DMS 273 treated with DMSO at 0.1 percent for 48 hours (cell line): ENCODE data around the gene CCDC179.

Experiments
- DNase-seq: peaks from one replicate; lab custom pipeline; 2025; lab: John Stamatoyannopoulos, UW

CCDC179 gene

GRCh38 chr11:22860241-22860640 lies at the start of gene CCDC179:
TSS of gene CCDC179 (minus strand) at chr11:22860474. CDS start at chr11:22860421, 53 bp downstream.
- DNase-seq = no peak

- DNase-seq = no peak
These were observed 43.5 kb upstream of the CCDC179 start for GRCh38 chr11:22903782-22904181.

GRCh38 chr11:22901603-22902002 lies 41.3 kb upstream of the CCDC179 start:
- no peak for DNase-seq

DNA sequence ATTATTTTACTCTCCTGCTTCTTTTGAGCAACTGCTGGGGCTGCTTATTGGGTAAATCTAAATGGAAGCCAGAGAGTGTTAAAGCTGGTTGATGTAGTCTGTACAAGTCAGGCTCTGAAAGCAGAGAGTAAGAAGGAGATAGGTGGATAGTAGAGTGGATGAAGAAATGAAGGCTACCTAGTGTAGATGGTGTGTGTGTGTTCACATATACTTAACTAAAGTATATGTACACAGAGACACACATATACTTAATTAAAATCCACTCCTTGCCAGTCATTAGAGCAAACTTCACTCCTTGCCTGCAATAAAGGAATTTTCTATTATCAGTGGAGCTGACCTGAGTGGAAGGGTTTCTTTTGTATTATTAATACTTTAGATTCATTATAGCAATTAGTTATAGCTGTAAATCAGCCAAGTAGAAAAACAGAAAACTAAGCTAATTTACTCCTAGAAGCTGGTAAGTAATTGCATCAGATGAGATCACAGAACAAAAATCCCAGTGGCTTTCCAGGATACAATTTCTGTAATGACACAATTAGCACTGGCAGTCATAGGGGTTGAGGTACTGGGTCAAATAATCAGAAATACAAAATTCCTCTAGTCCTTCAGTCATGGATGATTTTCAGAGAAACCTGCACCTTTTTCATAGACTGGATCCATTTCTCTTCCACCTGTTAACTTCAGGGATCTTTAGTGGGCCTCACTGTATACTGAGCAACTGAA lies 40.7 kb upstream of the CCDC179 start:
- no peak for DNase-seq

- DNase-seq = no peak
These were observed 37.8 kb upstream of the CCDC179 start for GRCh38 chr11:22898036-22898435.

DNA sequence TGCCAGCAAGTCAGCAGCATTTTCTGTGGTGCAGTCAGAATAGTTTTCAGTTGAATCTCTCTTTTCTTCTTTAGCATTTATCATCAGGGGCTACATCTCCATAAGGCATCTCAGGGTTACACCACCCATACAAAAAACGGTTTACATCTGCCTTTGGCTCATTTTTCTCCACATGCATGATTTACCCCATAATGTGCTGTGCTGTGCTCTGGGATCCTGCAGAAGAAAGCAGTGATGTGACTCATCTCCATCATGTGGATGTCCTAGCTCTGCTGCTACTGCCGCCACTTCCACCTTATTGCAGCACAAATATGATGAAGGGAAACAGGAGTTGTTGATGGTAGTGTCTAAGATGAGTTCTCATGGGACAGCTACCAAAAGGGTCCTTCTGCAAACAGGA lies 30.0 kb upstream of the CCDC179 start:
- no peak for DNase-seq

DNA sequence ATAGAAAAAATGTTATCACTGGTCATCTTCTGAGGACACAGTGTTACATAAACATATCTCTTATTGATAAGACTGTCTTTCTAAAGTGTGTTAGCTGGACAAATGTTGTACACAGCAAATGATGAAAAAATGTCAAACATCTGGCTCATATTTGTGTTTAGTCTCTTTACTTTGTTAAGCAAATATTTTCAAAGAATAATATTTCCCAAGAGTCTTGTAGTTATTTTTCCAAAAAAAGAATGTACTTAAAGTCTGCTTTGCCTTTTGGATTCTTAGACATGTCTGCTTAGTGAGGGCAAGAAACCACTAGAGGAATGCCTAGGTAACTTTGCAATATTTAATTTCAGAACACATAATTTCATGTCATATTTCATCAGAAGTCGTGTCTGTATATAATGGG lies 23.9 kb upstream of the CCDC179 start:
- no peak for DNase-seq

DNA sequence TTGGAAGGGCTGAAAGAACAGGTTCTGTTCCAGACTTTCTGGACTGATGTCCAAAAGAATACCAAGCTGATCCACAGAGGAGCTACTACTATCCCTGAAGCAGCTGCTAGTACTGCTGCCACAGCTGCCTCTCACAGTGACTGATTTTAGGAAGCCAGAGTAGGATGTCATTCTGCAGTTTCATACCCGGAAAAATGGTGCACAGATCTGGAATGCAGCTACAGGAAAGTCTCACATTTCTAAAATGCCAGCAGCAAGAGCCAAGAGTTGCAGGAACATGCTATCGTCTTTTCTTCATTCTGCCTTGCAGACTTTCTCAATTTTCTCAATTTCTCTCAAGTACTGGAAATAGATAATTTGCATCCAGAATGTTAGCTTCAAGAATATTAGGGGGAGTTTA lies 19.4 kb upstream of the CCDC179 start:
- no peak for DNase-seq

DNA sequence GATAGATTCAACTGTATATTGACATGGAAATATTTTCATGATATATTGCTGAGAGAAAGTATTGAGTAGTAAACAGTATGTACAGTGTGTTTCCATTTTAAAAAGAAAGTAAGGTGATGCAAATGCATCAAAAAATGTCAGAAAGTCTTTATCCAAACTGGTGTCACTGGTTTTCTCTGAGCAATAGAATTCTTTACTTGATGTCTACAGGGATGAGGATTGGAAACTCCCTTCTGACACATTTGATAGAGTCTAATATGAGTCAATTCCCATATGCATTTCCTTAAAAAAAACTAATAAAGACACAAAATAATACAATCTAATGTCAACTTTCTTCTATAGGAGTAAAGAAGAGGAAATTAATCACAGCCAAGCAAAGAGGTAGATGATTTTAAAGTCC lies 18.3 kb upstream of the CCDC179 start:
- DNase-seq = no peak

DNA sequence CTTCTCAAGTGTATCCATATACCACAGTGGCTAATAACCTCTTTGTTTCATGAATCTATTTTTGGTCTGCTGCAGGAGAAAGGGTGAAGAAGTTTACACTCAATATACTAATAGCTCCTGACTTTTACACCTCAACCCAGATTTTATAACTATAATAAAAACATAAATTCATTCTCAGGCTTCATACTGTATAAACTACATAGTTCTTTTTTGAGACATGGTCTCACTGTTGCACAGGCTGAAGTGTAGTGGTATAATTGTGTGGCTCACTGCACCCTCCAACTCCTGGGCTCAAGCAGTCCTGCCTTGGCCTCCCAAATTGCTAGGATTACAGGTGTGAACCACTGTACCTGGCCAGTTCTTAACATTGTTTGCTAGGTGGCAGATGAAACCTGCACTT lies 17.8 kb upstream of the CCDC179 start:
- DNase-seq = no peak

DNA sequence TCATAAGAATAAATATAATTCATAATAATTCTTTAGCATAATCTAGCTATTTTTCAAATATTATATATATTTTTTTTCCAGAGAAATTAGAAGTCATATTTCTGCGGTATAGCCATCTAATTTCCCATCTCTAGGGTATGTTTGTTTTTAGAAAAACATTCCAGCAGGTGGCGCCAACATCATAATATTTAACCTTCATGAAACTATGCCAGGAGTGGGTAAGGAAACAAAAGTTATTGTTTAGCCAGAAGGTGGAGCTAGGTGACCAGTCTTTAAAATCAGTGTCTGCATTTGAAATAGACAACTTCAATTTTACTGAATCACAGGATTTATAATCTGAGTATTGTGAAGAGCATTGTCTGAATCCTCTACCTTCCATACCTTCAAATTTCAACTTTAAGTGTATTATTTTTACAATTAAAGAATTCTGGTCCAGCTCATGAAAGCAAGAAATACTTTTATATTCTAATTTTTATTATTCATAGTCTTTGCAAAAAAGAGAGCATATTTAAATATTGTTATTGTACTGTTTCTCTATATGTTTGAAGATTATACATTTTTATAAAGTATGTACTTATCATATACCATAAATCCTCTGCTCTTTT lies 15.7 kb upstream of the CCDC179 start:
- peak; percentile 20 for DNase-seq

DNA sequence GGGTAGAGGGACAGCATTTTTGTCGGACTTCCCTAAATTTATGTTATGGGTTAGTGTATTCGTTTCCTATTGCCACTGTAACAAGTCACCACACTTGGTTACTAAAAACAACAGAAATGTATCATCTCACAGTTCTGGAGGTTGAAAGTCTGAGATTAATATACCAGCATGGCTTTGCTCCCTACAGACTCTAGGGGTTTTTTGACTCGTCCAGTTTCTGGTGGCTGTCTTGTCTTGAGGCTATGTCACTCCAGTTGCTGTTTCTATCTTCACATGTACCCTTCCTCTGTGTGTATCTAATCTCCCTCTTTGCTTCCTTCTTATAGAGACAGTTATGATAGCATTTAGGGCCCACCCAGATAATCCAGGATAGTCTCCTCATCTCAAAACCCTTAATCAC lies 9.1 kb upstream of the CCDC179 start:
- no peak for DNase-seq

GRCh38 chr11:22859756-22860155 lies 518 bp downstream of the CCDC179 start:
- no peak for DNase-seq

DNA sequence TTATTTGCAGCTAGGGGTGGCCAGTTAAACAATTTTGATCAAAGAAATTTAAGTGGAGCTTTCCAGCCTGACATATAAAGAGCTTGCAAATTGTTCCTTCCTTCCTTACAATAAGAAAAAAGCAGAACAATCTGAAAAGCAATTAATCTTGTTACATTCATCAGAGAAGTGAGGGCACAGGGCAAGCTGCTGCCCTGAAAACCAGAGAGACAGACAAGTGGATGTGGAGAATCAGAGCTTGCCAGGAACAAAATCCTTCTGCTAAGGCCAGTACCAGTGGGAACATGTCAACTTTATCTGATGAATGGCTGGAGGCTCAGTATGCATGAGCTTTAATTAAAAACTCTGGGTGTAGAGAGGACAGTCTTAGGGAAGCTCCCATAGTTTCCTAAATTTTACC lies 8.8 kb downstream of the CCDC179 start:
- no peak for DNase-seq

DNA sequence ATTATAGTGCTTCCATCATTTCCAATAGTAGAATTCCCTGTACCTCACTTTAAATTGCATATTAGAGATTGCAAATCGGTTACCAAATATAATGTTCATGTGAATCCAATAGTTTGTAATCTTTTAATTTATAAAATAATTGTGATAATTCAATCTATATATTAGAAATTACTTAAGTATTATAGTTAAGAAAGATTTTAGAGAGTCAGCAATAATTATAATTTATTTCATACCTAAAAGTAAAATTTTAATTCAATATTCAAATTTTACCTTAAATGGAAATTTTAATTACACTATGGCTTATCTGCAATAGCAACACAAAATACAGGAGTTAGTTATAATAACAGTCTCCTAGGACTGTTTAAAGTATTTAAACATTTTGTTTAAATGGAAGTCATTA lies 13.5 kb downstream of the CCDC179 start:
- no peak for DNase-seq

DNA sequence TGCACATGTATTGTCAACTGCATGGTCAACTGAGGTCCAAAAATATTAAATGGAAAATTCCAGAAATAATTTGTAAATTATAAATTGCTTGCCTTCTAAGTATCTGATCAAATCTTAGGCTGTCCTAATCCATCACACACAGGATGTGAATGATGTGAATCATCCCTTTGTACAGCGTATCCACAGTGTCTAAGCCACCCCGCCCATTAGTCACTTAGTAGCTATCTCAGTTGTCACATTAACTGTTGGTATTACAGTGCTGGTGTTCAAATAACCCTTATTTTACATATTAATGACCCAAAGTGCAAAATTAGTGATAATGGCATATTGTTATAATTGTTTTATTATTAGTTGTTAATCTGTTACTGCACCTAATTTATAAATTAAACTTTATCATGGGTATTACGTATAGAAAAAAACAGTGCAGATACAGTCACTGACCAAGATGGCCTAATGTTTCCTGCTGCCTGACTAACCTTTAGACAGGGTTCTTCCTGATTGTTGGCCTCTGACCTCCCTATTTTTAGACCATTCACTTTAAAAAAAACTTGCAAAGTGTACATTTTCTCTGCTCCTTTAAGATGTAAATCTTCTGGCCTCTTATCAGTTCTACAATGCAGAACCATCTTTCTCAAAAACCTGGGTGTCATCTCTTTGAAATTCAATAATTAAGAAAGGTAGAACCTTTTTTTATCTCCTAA lies 27.8 kb downstream of the CCDC179 start:
- DNase-seq = no peak

GRCh38 chr11:22830082-22830414 lies 30.2 kb downstream of the CCDC179 start:
- DNase-seq = no peak

DNA sequence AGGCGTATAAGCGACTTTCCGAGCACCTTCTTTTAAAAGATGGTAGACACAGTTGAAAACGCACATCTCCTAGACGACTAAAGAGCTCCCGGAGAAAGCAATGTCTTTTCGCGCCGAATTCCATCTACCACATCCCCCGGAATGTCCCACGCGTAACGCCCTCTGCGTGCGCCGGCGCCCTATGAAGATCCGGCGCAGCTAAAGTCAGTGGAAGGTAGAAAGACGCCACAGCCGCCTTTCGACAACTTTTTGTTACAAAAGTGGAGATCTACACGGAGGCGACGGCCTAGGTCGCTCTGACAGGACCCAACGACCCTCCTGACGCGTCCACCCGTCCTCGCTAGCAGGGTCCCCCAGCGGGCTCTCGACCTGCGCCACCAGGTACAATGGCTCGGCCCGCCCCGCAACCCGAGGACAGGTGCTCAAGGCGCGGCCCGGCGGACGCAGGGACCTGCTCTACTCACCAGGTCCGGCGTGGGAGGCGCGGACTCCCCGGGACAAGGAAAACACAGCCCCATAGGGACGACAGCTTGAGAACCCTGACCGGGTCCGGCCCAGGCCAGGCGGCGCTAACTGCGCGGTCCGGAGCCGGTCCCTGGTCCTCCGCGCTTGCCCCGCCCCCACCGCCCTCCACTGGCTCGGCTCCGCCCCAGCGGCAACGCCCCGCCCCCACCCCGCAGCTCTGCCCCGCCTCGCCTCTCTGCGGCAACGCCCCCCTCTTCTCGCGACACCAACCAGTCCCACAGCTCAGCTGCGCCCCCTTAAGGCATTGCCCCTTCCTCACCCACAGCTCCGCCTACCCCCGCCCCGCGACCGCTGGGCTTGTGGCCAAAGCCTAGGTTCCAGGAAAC lies 30.8 kb downstream of the CCDC179 start, which contains the start of gene SVIP:
TSS of gene SVIP (minus strand) at position 571 of the 851 bp plus-strand sequence. CDS start at position 518, 53 bp downstream.
- peak; percentile 47 for DNase-seq

DNA sequence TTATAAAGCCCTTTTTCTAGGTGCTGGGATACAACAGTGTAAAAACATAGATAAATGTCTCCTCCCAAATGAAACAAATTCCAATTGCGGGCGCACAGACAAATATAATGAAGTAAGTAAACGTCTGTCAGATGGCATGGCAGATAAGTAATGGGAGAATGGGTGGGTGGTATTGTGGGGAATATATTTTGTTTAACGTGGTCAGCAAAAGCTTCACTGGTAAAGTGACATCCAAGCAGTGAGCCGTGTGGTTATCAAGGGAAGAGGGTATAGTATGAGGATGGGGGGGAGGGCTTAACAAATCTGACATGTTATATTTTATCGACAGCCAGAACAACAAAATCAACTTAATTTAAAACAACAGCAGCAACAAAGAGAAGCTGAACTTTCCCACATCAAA lies 31.9 kb downstream of the CCDC179 start:
- no peak for DNase-seq

- DNase-seq = no peak
These were observed 38.1 kb downstream of the CCDC179 start for GRCh38 chr11:22822203-22822602.

- DNase-seq = no peak
These were observed 50.4 kb downstream of the CCDC179 start for GRCh38 chr11:22809893-22810292.

- no peak for DNase-seq
These were observed 51.6 kb downstream of the CCDC179 start for GRCh38 chr11:22808571-22809197.
